Kidney (tissue), 14 donors: ENCODE measurements around the gene SBK3. TPM values are rescaled to one million over a fixed set of nuclear protein-coding genes. Genes with fewer than 3 reads are reported as not detected.

Experiments
- DNase-seq, 5 donors: peaks; one replicate each; pipeline ENCODE4 v3.0.0-alpha.2; 2013 to 2020
- FAIRE-seq: peaks from 2 replicates; lab custom pipeline; 2012; peaks lifted over from hg19 to GRCh38; lab: Jason Lieb, UNC
- H3K27ac ChIP-seq, 2 donors: one replicate each; pipeline ENCODE4 v1.7.0; 2013; ENCODE audit warnings: low read depth in 2 of 2, low read length in 2 of 2, inconsistent platforms in 1 of 2
- H3K27me3 ChIP-seq: one replicate; pipeline ENCODE4 v1.7.1; 2013; ENCODE audit warnings: low read length, inconsistent platforms; ENCODE audit not compliant: control insufficient read depth, insufficient read depth
- H3K36me3 ChIP-seq, 3 donors: one replicate each; pipeline versions ENCODE4 v1.7.0 to v1.7.1; 2013; ENCODE audit warnings: low read length in 3 of 3, control low read depth in 1 of 3, inconsistent platforms in 1 of 3; ENCODE audit not compliant: insufficient read depth in 3 of 3, control insufficient read depth in 2 of 3
- H3K4me1 ChIP-seq, 3 donors: one replicate each; pipeline versions ENCODE4 v1.7.0 to v1.7.1; 2013; ENCODE audit warnings: low read length in 3 of 3, inconsistent platforms in 1 of 3, low read depth in 1 of 3; ENCODE audit not compliant: control insufficient read depth in 2 of 3, insufficient read depth in 2 of 3
- H3K4me3 ChIP-seq, 3 donors: one replicate each; pipeline versions ENCODE4 v1.7.0 to v1.8.1; 2013; ENCODE audit warnings: low read length in 3 of 3, control low read depth in 1 of 3, inconsistent platforms in 1 of 3
- H3K9ac ChIP-seq, 3 donors: one replicate each; pipeline versions ENCODE4 v1.7.0 to v1.7.1; 2013; ENCODE audit warnings: low read length in 3 of 3, control low read depth in 1 of 3, inconsistent platforms in 1 of 3
- H3K9me3 ChIP-seq, 3 donors: one replicate each; pipeline versions ENCODE4 v1.7.0 to v1.7.1; 2013; ENCODE audit warnings: low read length in 3 of 3, control low read depth in 1 of 3, inconsistent platforms in 1 of 3; ENCODE audit not compliant: control insufficient read depth in 2 of 3, insufficient read depth in 1 of 3
- CTCF ChIP-seq: IDR thresholded peaks from 3 replicates; pipeline ENCODE4 v1.5.1; 2012; ENCODE audit warnings: mild to moderate bottlenecking, moderate library complexity, borderline replicate concordance; ENCODE audit not compliant: insufficient read depth; ENCODE audit errors: extremely low read depth
- intact Hi-C: fragments of 100-400 bp; cut with DNase I; formaldehyde crosslinking; loops from one replicate; pipeline ENCODE4 v1.11.1; 2022
- polyA plus RNA-seq: library from polyadenylated mRNA; stranded (reverse); fragments of 350-450 nt; fragmentation: Illumina TruSeq; extraction: RNeasy Lipid Tissue Mini Kit (QIAGEN cat#74804); gene quantifications from one replicate; pipeline ENCODE4 v1.2.3, GENCODE V29; 2014; ENCODE audit warnings: low read depth, low replicate concordance; ENCODE audit not compliant: insufficient read depth
- total RNA-seq: library from RNA; stranded (reverse); fragmentation: NEBNext Ultra II Directional; extraction: Animal tissue kit (Norgen Biotek cat#: 25700); gene quantifications from one replicate; pipeline ENCODE4 v1.2.1, GENCODE V29; 2021
- donor health status: control.
- donor health status: control.
- donor health status: control.
- donor health status: control.
- donor health status: control.
- donor health status: DM: yes; HTN: yes; CAD: no.
- donor health status: Normal renal cell carcinoma (clear cell type).

The SBK3 gene
- total and polyA plus RNA-seq, 2 donors from 2014 or later: 0.66 TPM; not detected in 1

GRCh38 chr19:55591555-55591954, 46.2 kb upstream of the SBK3 start:
- DNase-seq (no peak), FAIRE-seq (no peak)
- no peaks in the 10 kb centered on the region for H3K27me3 ChIP-seq
- H3K36me3 ChIP-seq: peaks cover 0 to 10% (median 3%) of the 10 kb centered on the region in 3 donors
- H3K27ac ChIP-seq: no peak overlapping the region
- H3K9ac ChIP-seq: no peak overlapping the region
- TF ChIP-seq CTCF: no peak
- H3K4me1 ChIP-seq: peaks cover 0 to 5% (median 5%) of the 10 kb centered on the region in 3 donors
- H3K4me3 ChIP-seq: no peak overlapping the region
- H3K9me3 ChIP-seq: no peaks in the 10 kb centered on the region
- intact Hi-C loops: no loop called here

- TF ChIP-seq CTCF: no peak
- intact Hi-C loops: no loop called here
- no peak overlapping the region for H3K27ac ChIP-seq
- no peak overlapping the region for H3K4me3 ChIP-seq
- DNase-seq (peak in 1 of 5 donors; percentile 56), FAIRE-seq (no peak)
- peaks cover 0 to 10% (median 0%) of the 10 kb centered on the region in 3 donors for H3K36me3 ChIP-seq
- no peaks in the 10 kb centered on the region for H3K9me3 ChIP-seq
- H3K4me1 ChIP-seq: peaks cover 0 to 10% (median 6%) of the 10 kb centered on the region in 3 donors
- no peak overlapping the region for H3K9ac ChIP-seq
- H3K27me3 ChIP-seq: no peaks in the 10 kb centered on the region
These were observed 45.3 kb upstream of the SBK3 start for GRCh38 chr19:55590617-55591016.

GRCh38 chr19:55590109-55590508, 44.8 kb upstream of the SBK3 start:
- DNase-seq (no peak), FAIRE-seq (no peak)
- TF ChIP-seq CTCF: no peak
- Histone ChIP-seq H3K4me1 (peaks cover 0 to 10% (median 6%) of the 10 kb centered on the region in 3 donors), H3K9me3 (no peaks in the 10 kb centered on the region), H3K27ac (no peak overlapping the region), H3K27me3 (no peaks in the 10 kb centered on the region), H3K36me3 (peaks cover 0 to 5% (median 0%) of the 10 kb centered on the region in 3 donors), H3K4me3 (no peak overlapping the region), H3K9ac (no peak overlapping the region)
- intact Hi-C loops: no loop called here

- TF ChIP-seq CTCF: no peak
- no peak for FAIRE-seq
- intact Hi-C loops: no loop called here
These were observed 43.4 kb upstream of the SBK3 start for GRCh38 chr19:55588738-55589137.

More at GRCh38 chr19:55588738-55589137, 43.4 kb upstream of the SBK3 start:
- Histone ChIP-seq H3K36me3 (no peaks in the 10 kb centered on the region), H3K27me3 (no peaks in the 10 kb centered on the region), H3K9ac (no peak overlapping the region), H3K27ac (no peak overlapping the region), H3K4me3 (no peak overlapping the region), H3K4me1 (peaks cover 0 to 10% (median 6%) of the 10 kb centered on the region in 3 donors), H3K9me3 (no peaks in the 10 kb centered on the region)
- no peak for DNase-seq
